Ovary (tissue), 3 donors: Measurements from ENCODE around the gene TMED5.

ENCODE experiments used
- CTCF ChIP-seq, 3 donors: fragments of 450-650 bp in 2 of 3; fragments of 200-600 bp in 1 of 3; IDR thresholded peaks; one replicate each; pipeline versions ENCODE4 v1.5.1 to v1.8.0; 2016 to 2022; ENCODE audit warnings: antibody characterized with exemption in 3 of 3, mild to moderate bottlenecking in 1 of 3
- EP300 ChIP-seq: sonication (generic); formaldehyde crosslinking; IDR thresholded peaks from one replicate; pipeline ENCODE4 v1.6.1; 2017; ENCODE audit warnings: antibody characterized with exemption
- POLR2A ChIP-seq: fragments of 450-650 bp; IDR thresholded peaks from one replicate; pipeline ENCODE4 v1.6.1; 2017; ENCODE audit warnings: antibody characterized with exemption, mild to moderate bottlenecking, moderate library complexity
- donor health status: DM: no; HTN: no; CAD: no.

DNA sequence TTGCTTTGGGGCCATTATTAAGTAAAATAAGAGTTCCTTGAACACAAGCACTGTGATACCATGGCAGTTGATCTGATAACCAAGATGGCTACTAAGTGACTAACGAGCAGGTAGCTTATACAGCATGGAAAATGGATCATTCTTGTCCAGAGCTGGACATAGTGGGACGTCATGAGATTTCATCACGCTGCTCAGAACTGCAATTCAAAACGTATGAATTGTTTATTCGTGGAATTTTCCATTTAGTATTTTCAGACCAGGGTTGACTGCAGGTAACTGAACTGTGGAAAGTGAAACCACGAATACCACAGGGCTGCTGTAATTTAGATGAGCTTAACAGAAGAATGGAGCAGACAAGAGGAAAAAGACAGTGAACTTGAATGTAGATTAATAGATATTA lies 39.2 kb upstream of the TMED5 start:
- TF ChIP-seq CTCF (IDR thresholded peaks at IDR 0.05), result no peak
- no peak for TF ChIP-seq POLR2A
- no peak for TF ChIP-seq EP300
